HepG2 (cell line): ENCODE data around the gene CSKMT. TPM values are rescaled to one million over a fixed set of nuclear protein-coding genes. Genes with fewer than 3 reads are reported as not detected.
A peak's percentile ranks its signal among the peaks of the same experiment; 100 is the strongest.

Source experiments
- BCLAF1 ChIP-seq: fragments of 450-650 bp; IDR thresholded peaks from 2 replicates; pipeline ENCODE4 v1.6.1; 2017; ENCODE audit warnings: mild to moderate bottlenecking
- HHEX ChIP-seq: IDR thresholded peaks from 2 replicates; pipeline ENCODE4 v1.6.1; 2016; ENCODE audit warnings: control low read depth
- HOXD1 ChIP-seq: sonication (generic); formaldehyde crosslinking; IDR thresholded peaks from 2 replicates; pipeline ENCODE4 v1.5.0; 2020; ENCODE audit warnings: missing genetic modification reagents
- MAFG ChIP-seq: sonication (generic); formaldehyde crosslinking; IDR thresholded peaks from 2 replicates; pipeline ENCODE4 v1.5.1; 2020; ENCODE audit warnings: mild to moderate bottlenecking, missing genetic modification reagents
- NFKBIZ ChIP-seq: IDR thresholded peaks from 2 replicates; pipeline ENCODE4 v1.6.1; 2018; ENCODE audit warnings: missing genetic modification reagents, missing compliant biosample characterization
- NKX3-1 ChIP-seq: sonication (generic); formaldehyde crosslinking; IDR thresholded peaks from 2 replicates; pipeline ENCODE4 v1.5.0; 2020; ENCODE audit warnings: missing genetic modification reagents
- NR1H2 ChIP-seq: sonication (generic); formaldehyde crosslinking; IDR thresholded peaks from 2 replicates; pipeline ENCODE4 v1.8.1; 2022; ENCODE audit warnings: low read depth, missing genetic modification reagents, borderline replicate concordance
- RBAK ChIP-seq: sonication (generic); formaldehyde crosslinking; IDR thresholded peaks from 2 replicates; pipeline ENCODE4 v1.5.1; 2020; ENCODE audit warnings: mild to moderate bottlenecking, missing genetic modification reagents
- RORA ChIP-seq: sonication (generic); formaldehyde crosslinking; IDR thresholded peaks from 2 replicates; pipeline ENCODE4 v1.5.0; 2020; ENCODE audit warnings: mild to moderate bottlenecking, missing genetic modification reagents, moderate library complexity
- RXRB ChIP-seq: IDR thresholded peaks from 2 replicates; pipeline ENCODE4 v1.6.1; 2016; ENCODE audit warnings: borderline replicate concordance, missing genetic modification reagents, missing compliant biosample characterization
- SOX5 ChIP-seq: IDR thresholded peaks from 2 replicates; pipeline ENCODE4 v1.6.1; 2016; ENCODE audit warnings: borderline replicate concordance
- TMF1 ChIP-seq: sonication (generic); formaldehyde crosslinking; IDR thresholded peaks from 2 replicates; pipeline ENCODE4 v1.8.1; 2022; ENCODE audit warnings: low read depth, missing genetic modification reagents
- USF2 ChIP-seq, 2 experiments: sonication (generic) in 1 of 2; formaldehyde crosslinking in 1 of 2; IDR thresholded peaks; 2 replicates each; pipeline versions ENCODE4 v1.5.1 to v1.6.1; 2011 to 2020; ENCODE audit warnings: borderline replicate concordance in 1 of 2, low read depth in 1 of 2, low read length in 1 of 2, mild to moderate bottlenecking in 1 of 2, missing genetic modification reagents in 1 of 2, moderate library complexity in 1 of 2
- ZHX2 ChIP-seq, 2 experiments: sonication (generic) in 1 of 2; formaldehyde crosslinking in 1 of 2; IDR thresholded peaks; 2 replicates each; pipeline versions ENCODE4 v1.6.1 to v1.9.0; 2014 to 2022; ENCODE audit warnings: antibody characterized with exemption in 1 of 2, borderline replicate concordance in 1 of 2, inconsistent platforms in 1 of 2, low read depth in 1 of 2, missing genetic modification reagents in 1 of 2
- ZNF160 ChIP-seq: sonication (generic); formaldehyde crosslinking; IDR thresholded peaks from 2 replicates; pipeline ENCODE4 v1.8.0; 2022; ENCODE audit warnings: mild to moderate bottlenecking, inconsistent platforms, missing genetic modification reagents
- ZNF615 ChIP-seq: sonication (generic); formaldehyde crosslinking; IDR thresholded peaks from 2 replicates; pipeline ENCODE4 v1.5.0; 2020; ENCODE audit warnings: mild to moderate bottlenecking, missing genetic modification reagents, borderline replicate concordance
- ZNF777 ChIP-seq: sonication (generic); formaldehyde crosslinking; IDR thresholded peaks from 2 replicates; pipeline ENCODE4 v1.4.0; 2020; ENCODE audit warnings: missing genetic modification reagents
- ZNF788 ChIP-seq: sonication (generic); formaldehyde crosslinking; IDR thresholded peaks from 2 replicates; pipeline ENCODE4 v1.5.0; 2020; ENCODE audit warnings: mild to moderate bottlenecking, missing genetic modification reagents, borderline replicate concordance
- ZNF792 ChIP-seq: IDR thresholded peaks from 2 replicates; pipeline ENCODE4 v1.6.1; 2016
- ZSCAN9 ChIP-seq: IDR thresholded peaks from 2 replicates; pipeline ENCODE4 v1.6.1; 2016; ENCODE audit warnings: borderline replicate concordance
- polyA plus RNA-seq, 8 experiments: library from polyadenylated mRNA; depleted of rRNA in 3 of 8; stranded (reverse) in 7 of 8; unstranded in 1 of 8; fragments of >200 nt; fragmentation: Illumina TruSeq in 4 of 8; extraction: Trizol in 4 of 8; gene quantifications; 2 replicates each; pipeline versions ENCODE4 v1.2.1 to v1.2.3, GENCODE V29; 2011 to 2016; ENCODE audit warnings: low read depth in 4 of 8, missing spikeins in 1 of 8, mixed read lengths in 1 of 8; ENCODE audit not compliant: insufficient read depth in 1 of 8
- total RNA-seq, 5 experiments: library from RNA; depleted of rRNA; stranded (reverse); fragments of >200 nt; fragmentation: Illumina TruSeq; extraction: Trizol; gene quantifications; 2 replicates each; pipeline ENCODE4 v1.2.3, GENCODE V29; 2016; ENCODE audit warnings: low read depth in 1 of 5

Gene CSKMT
- total and polyA plus RNA-seq, 2 of the 13 experiments (the other 11 are each of a cell fraction or from before 2014, with no cell fraction given) = 7.6 to 31.8 TPM

GRCh38 chr11:62665075-62665598 is at the start of gene CSKMT, which contains the start of gene C11orf98 (continued):
- peak; percentile 38; the same call in 1 of the 2 replicates for TF ChIP-seq ZHX2 (IDR thresholded peaks at IDR 0.05; ENCODE audit: low read depth)
- no peak; the same call in 1 of the 2 replicates for TF ChIP-seq ZHX2 (CRISPR knock-in tag; IDR thresholded peaks at IDR 0.05; ENCODE audit: borderline replicate concordance)
- no peak for TF ChIP-seq ZNF788 (CRISPR knock-in tag)
- no peak for TF ChIP-seq ZNF615
- TF ChIP-seq ZSCAN9 (CRISPR knock-in tag) = peak; percentile 97
- TF ChIP-seq SOX5 (CRISPR knock-in tag) = no peak
- no peak; the same call in 1 of the 2 replicates for TF ChIP-seq TMF1
- TF ChIP-seq HHEX (CRISPR knock-in tag) = no peak
- TF ChIP-seq RBAK (CRISPR knock-in tag) = no peak
- no peak for TF ChIP-seq USF2 (IDR thresholded peaks at IDR 0.05; ENCODE audit: low read depth, low read length)
- no peak for TF ChIP-seq USF2 (CRISPR knock-in tag; IDR thresholded peaks at IDR 0.05; ENCODE audit: borderline replicate concordance)
- no peak; the same call in 1 of the 2 replicates for TF ChIP-seq NFKBIZ (CRISPR knock-in tag)
- no peak; the same call in 1 of the 2 replicates for TF ChIP-seq RXRB (CRISPR knock-in tag)
- no peak for TF ChIP-seq NR1H2 (CRISPR knock-in tag)
- no peak for TF ChIP-seq MAFG
- no peak for TF ChIP-seq ZNF777 (CRISPR knock-in tag)
- peak; percentile 29; the same call in 1 of the 2 replicates for TF ChIP-seq ZNF160 (CRISPR knock-in tag)
- 0 out of 2 replicates have a peak, but pooled peaks have one; percentile 18 for TF ChIP-seq HOXD1 (CRISPR knock-in tag)
- no peak for TF ChIP-seq RORA (CRISPR knock-in tag)
- TF ChIP-seq ZNF792 (CRISPR knock-in tag) = peak; percentile 84
- peak; percentile 73 for TF ChIP-seq NKX3-1 (CRISPR knock-in tag)
- TF ChIP-seq BCLAF1 = no peak
